HL-60 (cell line): ENCODE results near the gene ADGRE2.

Experiments
- DNase-seq, 2 experiments: peaks; one replicate each; pipeline ENCODE4 v3.0.0-alpha.2; 2010 to 2020; ENCODE audit warnings: low read depth in 1 of 2, low spot score in 1 of 2
- H3K27ac ChIP-seq: fragments of 250-450 bp; sonication (Bioruptor Pico); replicated peaks from 2 replicates; pipeline ENCODE4 v1.5.1; 2020; ENCODE audit warnings: mild to moderate bottlenecking, moderate library complexity
- H3K27me3 ChIP-seq: fragments of 250-450 bp; sonication (Bioruptor Pico); 2 replicates; pipeline ENCODE4 v1.5.1; 2021; ENCODE audit warnings: mild to moderate bottlenecking, moderate library complexity; ENCODE audit not compliant: insufficient read depth, poor library complexity, severe bottlenecking
- H3K4me3 ChIP-seq: replicated peaks from 2 replicates; pipeline ENCODE4 v1.5.1; 2011; ENCODE audit warnings: mild to moderate bottlenecking, control low read depth, low read length; ENCODE audit not compliant: insufficient read depth
- CTCF ChIP-seq: IDR thresholded peaks from one replicate; pipeline ENCODE4 v1.5.1; 2011; ENCODE audit warnings: low read length, control low read depth, inconsistent platforms; ENCODE audit not compliant: insufficient read depth
- GABPA ChIP-seq: IDR thresholded peaks from 2 replicates; pipeline ENCODE4 v1.6.1; 2012; ENCODE audit warnings: low read depth
- POLR2AphosphoS5 ChIP-seq: IDR thresholded peaks from 2 replicates; pipeline ENCODE4 v1.6.1; 2012; ENCODE audit warnings: low read depth
- REST ChIP-seq: IDR thresholded peaks from 2 replicates; pipeline ENCODE4 v1.6.1; 2012; ENCODE audit warnings: low read depth; ENCODE audit not compliant: insufficient replicate concordance
- SPI1 ChIP-seq: IDR thresholded peaks from 2 replicates; pipeline ENCODE4 v1.6.1; 2012; ENCODE audit warnings: low read depth, mild to moderate bottlenecking, borderline replicate concordance

The ADGRE2 gene

GRCh38 chr19:14728595-14728994 is 49.8 kb downstream of the ADGRE2 start:
- H3K4me3 ChIP-seq, result no peak overlapping the region
- no peak for TF ChIP-seq GABPA
- no peak for TF ChIP-seq REST
- no peak for TF ChIP-seq POLR2AphosphoS5
- no peak for TF ChIP-seq SPI1
- no peak for TF ChIP-seq CTCF
- no peak for DNase-seq
- no peak overlapping the region for H3K27ac ChIP-seq
- H3K27me3 ChIP-seq, result no peaks in the 10 kb centered on the region

- Histone ChIP-seq H3K27me3 (no peaks in the 10 kb centered on the region), H3K27ac (no peak overlapping the region), H3K4me3 (no peak overlapping the region)
- no peak for DNase-seq
- TF ChIP-seq POLR2AphosphoS5 (no peak), CTCF (no peak), SPI1 (no peak), GABPA (no peak), REST (no peak)
Observed at GRCh38 chr19:14722127-14722526, 56.2 kb downstream of the ADGRE2 start.

GRCh38 chr19:14719162-14719561 is 59.2 kb downstream of the ADGRE2 start:
- H3K27me3 ChIP-seq, result no peaks in the 10 kb centered on the region
- no peak for DNase-seq
- H3K27ac ChIP-seq, result no peak overlapping the region
- H3K4me3 ChIP-seq, result no peak overlapping the region
- TF ChIP-seq GABPA (no peak), REST (no peak), SPI1 (no peak), POLR2AphosphoS5 (no peak), CTCF (no peak)
